ENCODE results near the gene GFPT2.

GFPT2 gene

GRCh38 chr5:180338001-180338707 is 15.0 kb downstream of the GFPT2 start:
- TF ChIP-seq POLR2A (IDR thresholded peaks at IDR 0.05; ENCODE audit: low read length) (no peak), GATA1 (IDR thresholded peaks at IDR 0.05; ENCODE audit: low read depth, low read length) (no peak)
- DNase-seq = no peak

GRCh38 chr5:180336234-180337020 is 16.7 kb downstream of the GFPT2 start:
- no peak for DNase-seq
- TF ChIP-seq POLR2A (IDR thresholded peaks at IDR 0.05; ENCODE audit: low read length) = no peak
- no peak for TF ChIP-seq GATA1 (IDR thresholded peaks at IDR 0.05; ENCODE audit: low read depth, low read length)

GRCh38 chr5:180335614-180336233 is 17.4 kb downstream of the GFPT2 start:
- DNase-seq = no peak
- TF ChIP-seq POLR2A (IDR thresholded peaks at IDR 0.05; ENCODE audit: low read length) (no peak), GATA1 (IDR thresholded peaks at IDR 0.05; ENCODE audit: low read depth, low read length) (no peak)

- DNase-seq = no peak
- TF ChIP-seq POLR2A (IDR thresholded peaks at IDR 0.05; ENCODE audit: low read length) (no peak), GATA1 (IDR thresholded peaks at IDR 0.05; ENCODE audit: low read depth, low read length) (no peak)
These were observed 18.2 kb downstream of the GFPT2 start for GRCh38 chr5:180334751-180335613.

- DNase-seq = no peak
- TF ChIP-seq GATA1 (IDR thresholded peaks at IDR 0.05; ENCODE audit: low read depth, low read length) = no peak
- TF ChIP-seq POLR2A (IDR thresholded peaks at IDR 0.05; ENCODE audit: low read length) = no peak
These were observed 19.0 kb downstream of the GFPT2 start for GRCh38 chr5:180334176-180334575.

GRCh38 chr5:180333661-180334060 is 19.5 kb downstream of the GFPT2 start:
- DNase-seq = no peak
- TF ChIP-seq GATA1 (IDR thresholded peaks at IDR 0.05; ENCODE audit: low read depth, low read length) = no peak
- TF ChIP-seq POLR2A (IDR thresholded peaks at IDR 0.05; ENCODE audit: low read length) = no peak

GRCh38 chr5:180332861-180333260 is 20.3 kb downstream of the GFPT2 start:
- no peak for DNase-seq
- TF ChIP-seq GATA1 (IDR thresholded peaks at IDR 0.05; ENCODE audit: low read depth, low read length) = no peak
- TF ChIP-seq POLR2A (IDR thresholded peaks at IDR 0.05; ENCODE audit: low read length) = no peak

GRCh38 chr5:180332051-180332517 is 21.1 kb downstream of the GFPT2 start:
- TF ChIP-seq GATA1 (IDR thresholded peaks at IDR 0.05; ENCODE audit: low read depth, low read length) = no peak
- no peak for TF ChIP-seq POLR2A (IDR thresholded peaks at IDR 0.05; ENCODE audit: low read length)
- DNase-seq = no peak

GRCh38 chr5:180331647-180331950 is 21.5 kb downstream of the GFPT2 start:
- no peak for DNase-seq

GRCh38 chr5:180330810-180331646 is 22.1 kb downstream of the GFPT2 start:
- TF ChIP-seq GATA1 (IDR thresholded peaks at IDR 0.05; ENCODE audit: low read depth, low read length) = no peak
- no peak for DNase-seq

More at GRCh38 chr5:180331647-180331950, 21.5 kb downstream of the GFPT2 start:
- TF ChIP-seq GATA1 (IDR thresholded peaks at IDR 0.05; ENCODE audit: low read depth, low read length) (no peak), POLR2A (IDR thresholded peaks at IDR 0.05; ENCODE audit: low read length) (no peak)

GRCh38 chr5:180330270-180330648 is 22.9 kb downstream of the GFPT2 start:
- no peak for DNase-seq
- TF ChIP-seq GATA1 (IDR thresholded peaks at IDR 0.05; ENCODE audit: low read depth, low read length) = no peak

- DNase-seq = no peak
- TF ChIP-seq GATA1 (IDR thresholded peaks at IDR 0.05; ENCODE audit: low read depth, low read length) (no peak), POLR2A (IDR thresholded peaks at IDR 0.05; ENCODE audit: low read length) (no peak)
These were observed 23.4 kb downstream of the GFPT2 start for GRCh38 chr5:180329606-180330269.

GRCh38 chr5:180329138-180329435 is 24.0 kb downstream of the GFPT2 start:
- no peak for DNase-seq
- TF ChIP-seq GATA1 (IDR thresholded peaks at IDR 0.05; ENCODE audit: low read depth, low read length) (no peak), POLR2A (IDR thresholded peaks at IDR 0.05; ENCODE audit: low read length) (no peak)
